ENCODE measurements around the gene KDM4F. TPM values are rescaled to one million over a fixed set of nuclear protein-coding genes. Genes with fewer than 3 reads are reported as not detected.

KDM4F gene
- polyA plus RNA-seq, 4 donors = not detected

DNA sequence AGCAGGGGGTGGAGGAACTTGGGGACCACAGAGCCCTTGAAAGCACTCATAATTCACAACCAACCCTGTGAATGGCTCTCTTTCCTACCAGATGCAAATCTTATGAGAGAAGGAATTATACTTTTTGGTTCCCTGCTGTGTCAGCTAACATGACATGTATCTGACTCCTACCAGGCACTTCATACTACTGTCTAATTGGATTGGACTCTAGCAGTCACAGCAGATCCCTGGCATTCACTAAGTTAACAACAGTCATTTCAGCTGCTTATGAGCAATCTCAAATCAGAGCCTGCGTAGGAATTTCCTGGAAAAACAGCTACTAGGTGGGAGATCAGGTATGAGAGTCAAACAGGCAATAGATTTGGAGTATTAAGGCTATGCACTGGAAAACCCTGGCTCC is 29.3 kb downstream of the KDM4F start:
- H3K27ac ChIP-seq (ENCODE audit: low read depth in 1 of 3, low read length in 2 of 3) = no peak overlapping the region
- FAIRE-seq = no peak
- no peaks in the 10 kb centered on the region for H3K9me3 ChIP-seq (ENCODE audit: control insufficient read depth in 2 of 2, insufficient read depth in 1 of 2, low read depth in 1 of 2, low read length in 1 of 2)
- no peaks in the 10 kb centered on the region for H3K36me3 ChIP-seq (ENCODE audit: control insufficient read depth in 3 of 3, insufficient read depth in 2 of 3, low read depth in 1 of 3, low read length in 3 of 3)
- no peak overlapping the region for H3K4me3 ChIP-seq (ENCODE audit: low read depth in 1 of 3, low read length in 3 of 3)
- 74 to 81% (median 78%) methylated on average over 1 of the region's 1 CpG for WGBS, 3 donors
- H3K27me3 ChIP-seq (ENCODE audit: control insufficient read depth in 3 of 3, insufficient read depth in 3 of 3, low read length in 3 of 3) = no peaks in the 10 kb centered on the region
- H3K4me1 ChIP-seq (ENCODE audit: control insufficient read depth in 3 of 3, insufficient read depth in 2 of 3, low read depth in 1 of 3, low read length in 2 of 3) = peaks cover 0 to 5% (median 4%) of the 10 kb centered on the region in 3 donors
- DNase-seq = no peak

DNA sequence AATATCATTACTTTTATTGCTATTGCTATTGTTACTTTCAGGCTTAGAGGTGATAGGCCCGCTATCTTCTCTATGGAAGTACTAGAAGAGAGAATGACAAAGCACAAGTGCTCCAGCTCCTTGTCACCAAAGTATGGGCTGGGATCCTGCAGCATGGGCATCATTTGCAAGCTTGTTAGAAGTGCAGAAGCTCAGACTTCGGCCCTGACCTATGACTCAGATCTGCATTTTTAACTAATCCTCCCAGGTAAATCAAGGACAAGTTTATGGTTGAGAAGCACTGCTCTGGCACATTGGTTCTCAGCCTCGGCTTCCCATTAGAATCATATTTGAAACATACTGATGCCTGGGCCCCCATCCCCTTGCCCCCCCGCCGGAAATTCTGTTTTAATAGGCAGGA is 31.8 kb downstream of the KDM4F start:
- DNase-seq = no peak
- H3K4me3 ChIP-seq (ENCODE audit: low read depth in 1 of 3, low read length in 3 of 3) = no peak overlapping the region
- H3K27ac ChIP-seq (ENCODE audit: low read depth in 1 of 3, low read length in 2 of 3) = no peak overlapping the region
- no peak for FAIRE-seq
- no peaks in the 10 kb centered on the region for H3K9me3 ChIP-seq (ENCODE audit: control insufficient read depth in 2 of 2, insufficient read depth in 1 of 2, low read depth in 1 of 2, low read length in 1 of 2)
- no peaks in the 10 kb centered on the region for H3K4me1 ChIP-seq (ENCODE audit: control insufficient read depth in 3 of 3, insufficient read depth in 2 of 3, low read depth in 1 of 3, low read length in 2 of 3)
- no peaks in the 10 kb centered on the region for H3K27me3 ChIP-seq (ENCODE audit: control insufficient read depth in 3 of 3, insufficient read depth in 3 of 3, low read length in 3 of 3)
- H3K36me3 ChIP-seq (ENCODE audit: control insufficient read depth in 3 of 3, insufficient read depth in 2 of 3, low read depth in 1 of 3, low read length in 3 of 3) = no peaks in the 10 kb centered on the region
- 58 to 67% (median 66%) methylated on average over 5 of the region's 5 CpGs for WGBS, 3 donors

DNA sequence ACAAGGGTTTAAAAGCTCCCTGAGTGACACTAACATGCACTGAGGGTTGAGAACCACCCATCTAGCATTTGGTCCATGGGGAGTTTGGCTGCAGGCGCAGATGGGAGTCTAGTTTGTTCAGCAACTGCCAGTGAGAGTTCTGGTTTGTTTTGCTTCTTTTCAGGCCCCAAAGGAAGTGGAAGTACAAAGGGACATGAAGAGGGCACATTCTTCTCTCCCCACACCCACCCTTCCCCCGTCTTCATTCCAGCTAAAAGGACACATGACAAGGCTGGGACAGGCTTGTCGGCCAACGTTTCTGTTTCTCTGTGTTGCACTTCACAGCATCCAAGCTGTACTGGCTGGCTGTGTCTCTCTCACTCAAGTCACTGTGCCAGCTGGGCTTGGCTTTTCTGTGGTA is 32.2 kb downstream of the KDM4F start:
- H3K36me3 ChIP-seq (ENCODE audit: control insufficient read depth in 3 of 3, insufficient read depth in 2 of 3, low read depth in 1 of 3, low read length in 3 of 3) = no peaks in the 10 kb centered on the region
- H3K4me3 ChIP-seq (ENCODE audit: low read depth in 1 of 3, low read length in 3 of 3) = no peak overlapping the region
- FAIRE-seq (no peak), DNase-seq (peak in 1 of 2 donors; percentile 7)
- H3K4me1 ChIP-seq (ENCODE audit: control insufficient read depth in 3 of 3, insufficient read depth in 2 of 3, low read depth in 1 of 3, low read length in 2 of 3) = no peaks in the 10 kb centered on the region
- no peaks in the 10 kb centered on the region for H3K27me3 ChIP-seq (ENCODE audit: control insufficient read depth in 3 of 3, insufficient read depth in 3 of 3, low read length in 3 of 3)
- H3K27ac ChIP-seq (ENCODE audit: low read depth in 1 of 3, low read length in 2 of 3) = peak overlapping the region in 1 of 3 donors; percentile 5
- 52 to 78% (median 72%) methylated on average over 4 of the region's 4 CpGs for WGBS, 3 donors
- no peaks in the 10 kb centered on the region for H3K9me3 ChIP-seq (ENCODE audit: control insufficient read depth in 2 of 2, insufficient read depth in 1 of 2, low read depth in 1 of 2, low read length in 1 of 2)

DNA sequence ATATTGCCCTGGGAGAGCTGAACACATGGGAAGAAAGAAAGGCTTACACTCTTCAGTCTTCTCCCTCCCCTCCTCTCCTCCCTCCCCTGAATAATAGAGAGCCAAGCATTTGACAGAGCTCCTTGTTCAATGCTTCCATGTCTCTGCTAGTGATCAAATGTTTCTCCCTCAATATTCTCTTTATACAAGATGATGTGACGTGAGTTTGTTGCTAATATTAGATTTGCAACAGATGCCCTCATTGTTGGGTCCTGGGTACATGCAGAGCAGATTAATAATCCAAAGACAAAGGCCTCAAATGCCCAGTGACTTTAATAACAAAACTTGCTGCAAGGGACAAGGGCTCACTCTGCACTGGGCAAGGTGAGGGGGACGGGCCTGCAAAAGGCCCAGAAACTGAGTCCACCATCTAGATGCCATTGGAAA is 33.4 kb downstream of the KDM4F start:
- WGBS, 3 donors = 88 to 92% (median 90%) methylated on average over 2 of the region's 2 CpGs
- Histone ChIP-seq H3K27ac (ENCODE audit: low read depth in 1 of 3, low read length in 2 of 3) (no peak overlapping the region), H3K4me3 (ENCODE audit: low read depth in 1 of 3, low read length in 3 of 3) (no peak overlapping the region), H3K27me3 (ENCODE audit: control insufficient read depth in 3 of 3, insufficient read depth in 3 of 3, low read length in 3 of 3) (no peaks in the 10 kb centered on the region), H3K36me3 (ENCODE audit: control insufficient read depth in 3 of 3, insufficient read depth in 2 of 3, low read depth in 1 of 3, low read length in 3 of 3) (no peaks in the 10 kb centered on the region), H3K9me3 (ENCODE audit: control insufficient read depth in 2 of 2, insufficient read depth in 1 of 2, low read depth in 1 of 2, low read length in 1 of 2) (no peaks in the 10 kb centered on the region), H3K4me1 (ENCODE audit: control insufficient read depth in 3 of 3, insufficient read depth in 2 of 3, low read depth in 1 of 3, low read length in 2 of 3) (no peaks in the 10 kb centered on the region)
- FAIRE-seq (no peak), DNase-seq (no peak)

DNA sequence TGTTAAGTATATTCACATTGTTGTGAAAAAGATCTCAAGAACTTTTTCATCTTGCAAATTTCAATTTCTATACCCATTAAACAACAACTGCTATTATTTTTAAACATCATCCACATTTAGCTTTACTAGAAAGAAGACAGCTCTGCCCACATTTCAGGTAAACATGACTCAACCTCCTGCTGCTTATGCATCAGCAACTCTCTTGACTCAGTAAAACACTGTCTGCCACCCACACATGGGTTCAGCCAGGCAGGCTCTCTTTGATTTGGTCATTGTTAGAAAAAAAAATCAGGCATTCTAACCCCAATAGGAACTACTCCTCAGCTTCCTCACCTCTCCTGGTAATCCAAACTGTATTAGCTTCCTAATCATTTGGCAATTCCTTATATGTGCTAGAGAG is 35.3 kb downstream of the KDM4F start:
- H3K27me3 ChIP-seq (ENCODE audit: control insufficient read depth in 3 of 3, insufficient read depth in 3 of 3, low read length in 3 of 3) = no peaks in the 10 kb centered on the region
- H3K27ac ChIP-seq (ENCODE audit: low read depth in 1 of 3, low read length in 2 of 3) = no peak overlapping the region
- H3K4me3 ChIP-seq (ENCODE audit: low read depth in 1 of 3, low read length in 3 of 3) = no peak overlapping the region
- H3K36me3 ChIP-seq (ENCODE audit: control insufficient read depth in 3 of 3, insufficient read depth in 2 of 3, low read depth in 1 of 3, low read length in 3 of 3) = no peaks in the 10 kb centered on the region
- H3K4me1 ChIP-seq (ENCODE audit: control insufficient read depth in 3 of 3, insufficient read depth in 2 of 3, low read depth in 1 of 3, low read length in 2 of 3) = no peaks in the 10 kb centered on the region
- DNase-seq (no peak), FAIRE-seq (no peak)
- no peaks in the 10 kb centered on the region for H3K9me3 ChIP-seq (ENCODE audit: control insufficient read depth in 2 of 2, insufficient read depth in 1 of 2, low read depth in 1 of 2, low read length in 1 of 2)

DNA sequence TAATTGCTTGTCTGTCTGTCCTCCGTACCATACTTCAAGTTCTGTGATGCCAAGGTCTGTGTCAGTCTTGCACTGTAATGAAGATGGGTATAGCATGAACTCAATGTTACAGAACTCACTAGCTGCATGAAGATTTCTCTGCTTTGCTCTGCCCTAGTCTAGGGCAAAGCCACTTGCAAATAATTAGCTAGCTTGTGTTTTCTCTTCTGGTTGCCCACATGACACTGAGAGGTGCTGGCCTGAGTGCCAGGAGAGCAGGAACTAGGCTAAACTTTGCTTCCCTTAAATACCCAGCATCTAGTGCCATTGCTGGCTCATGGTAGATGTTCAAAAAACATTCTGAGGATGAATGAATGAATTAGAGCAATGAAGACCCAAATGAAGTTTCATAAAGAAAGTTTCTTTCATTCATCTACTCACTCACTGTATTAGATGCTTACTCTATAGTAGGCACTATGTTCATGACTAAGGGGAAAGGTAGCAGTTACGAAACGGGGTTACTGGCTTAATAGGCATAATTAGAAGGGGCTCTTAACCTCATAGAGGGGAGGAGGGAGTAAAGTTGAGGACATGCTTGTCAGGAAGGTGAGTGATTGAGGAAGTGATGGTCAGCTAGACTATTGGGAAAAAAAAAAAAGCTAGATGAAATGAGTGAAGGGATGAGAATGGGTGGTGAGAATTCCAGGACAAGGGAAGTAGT is 36.0 kb downstream of the KDM4F start:
- Histone ChIP-seq H3K36me3 (ENCODE audit: control insufficient read depth in 3 of 3, insufficient read depth in 2 of 3, low read depth in 1 of 3, low read length in 3 of 3) (no peaks in the 10 kb centered on the region), H3K4me1 (ENCODE audit: control insufficient read depth in 3 of 3, insufficient read depth in 2 of 3, low read depth in 1 of 3, low read length in 2 of 3) (no peaks in the 10 kb centered on the region), H3K27me3 (ENCODE audit: control insufficient read depth in 3 of 3, insufficient read depth in 3 of 3, low read length in 3 of 3) (no peaks in the 10 kb centered on the region), H3K9me3 (ENCODE audit: control insufficient read depth in 2 of 2, insufficient read depth in 1 of 2, low read depth in 1 of 2, low read length in 1 of 2) (no peaks in the 10 kb centered on the region), H3K4me3 (ENCODE audit: low read depth in 1 of 3, low read length in 3 of 3) (no peak overlapping the region), H3K27ac (ENCODE audit: low read depth in 1 of 3, low read length in 2 of 3) (no peak overlapping the region)
- FAIRE-seq (no peak), DNase-seq (no peak)
- 87 to 90% (median 89%) methylated on average over 3 of the region's 3 CpGs for WGBS, 3 donors

DNA sequence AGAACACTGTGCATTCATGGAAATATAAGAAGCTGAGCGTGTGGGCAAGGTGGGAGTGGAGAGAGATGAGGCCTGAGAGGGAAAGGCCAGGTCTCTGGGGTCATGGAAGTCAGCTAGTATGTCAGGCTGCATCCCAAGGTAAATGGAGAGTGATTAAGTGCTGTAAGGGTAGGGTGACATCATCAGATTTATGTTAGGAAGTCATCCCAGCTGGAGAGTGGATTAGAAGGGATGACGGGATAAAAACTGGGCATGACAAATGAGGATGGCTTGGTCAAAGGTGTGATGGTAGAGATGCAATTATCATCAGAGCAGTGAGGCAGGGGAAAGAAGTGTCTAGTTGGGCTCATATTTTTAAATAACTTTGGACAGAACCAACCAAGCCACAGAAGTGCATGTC is 36.9 kb downstream of the KDM4F start:
- Histone ChIP-seq H3K36me3 (ENCODE audit: control insufficient read depth in 3 of 3, insufficient read depth in 2 of 3, low read depth in 1 of 3, low read length in 3 of 3) (no peaks in the 10 kb centered on the region), H3K4me1 (ENCODE audit: control insufficient read depth in 3 of 3, insufficient read depth in 2 of 3, low read depth in 1 of 3, low read length in 2 of 3) (peaks cover 3 to 8% (median 3%) of the 10 kb centered on the region in 3 donors), H3K4me3 (ENCODE audit: low read depth in 1 of 3, low read length in 3 of 3) (no peak overlapping the region), H3K9me3 (ENCODE audit: control insufficient read depth in 2 of 2, insufficient read depth in 1 of 2, low read depth in 1 of 2, low read length in 1 of 2) (no peaks in the 10 kb centered on the region), H3K27ac (ENCODE audit: low read depth in 1 of 3, low read length in 2 of 3) (no peak overlapping the region), H3K27me3 (ENCODE audit: control insufficient read depth in 3 of 3, insufficient read depth in 3 of 3, low read length in 3 of 3) (no peaks in the 10 kb centered on the region)
- DNase-seq (no peak), FAIRE-seq (no peak)
- WGBS, 3 donors = 92 to 98% (median 94%) methylated on average over 2 of the region's 2 CpGs

DNA sequence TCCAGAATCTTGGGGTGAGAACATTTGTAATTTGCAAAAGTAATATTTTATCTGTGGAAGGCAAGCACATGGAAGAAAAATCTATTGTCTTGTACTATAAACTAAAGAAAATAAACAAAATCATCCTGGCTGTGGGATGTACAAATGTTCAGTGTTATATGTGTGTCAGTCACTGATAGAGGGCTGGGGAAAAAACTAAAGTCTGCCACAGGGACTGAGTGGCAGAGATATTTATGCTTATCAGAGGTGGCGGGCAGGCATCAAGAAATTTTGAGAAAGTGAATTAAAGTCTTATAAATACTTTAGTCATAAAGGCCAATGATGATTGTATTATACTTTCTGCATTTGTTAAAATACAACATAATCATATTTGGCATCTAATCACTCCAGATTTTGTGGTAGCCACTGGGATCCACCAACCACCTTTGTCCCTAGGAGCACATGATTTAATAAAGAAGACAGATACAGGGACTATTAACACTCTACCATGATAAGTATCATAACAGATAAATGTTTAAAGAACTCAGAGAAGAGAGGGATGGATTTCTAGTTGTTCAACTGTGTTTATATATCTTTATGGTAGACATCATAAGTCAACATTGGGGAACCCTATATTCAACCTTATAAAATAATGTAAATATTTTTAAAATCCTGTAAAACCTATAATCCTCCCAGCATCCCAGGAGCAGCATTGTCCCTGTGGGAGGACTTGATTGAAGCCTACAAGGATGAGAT is 37.8 kb downstream of the KDM4F start:
- no peak for FAIRE-seq

More for the DNA sequence above, 37.8 kb downstream of the KDM4F start:
- H3K27ac ChIP-seq (ENCODE audit: low read depth in 1 of 3, low read length in 2 of 3) = no peak overlapping the region
- no peak overlapping the region for H3K4me3 ChIP-seq (ENCODE audit: low read depth in 1 of 3, low read length in 3 of 3)
- no peaks in the 10 kb centered on the region for H3K36me3 ChIP-seq (ENCODE audit: control insufficient read depth in 3 of 3, insufficient read depth in 2 of 3, low read depth in 1 of 3, low read length in 3 of 3)
- no peak for DNase-seq
- no peaks in the 10 kb centered on the region for H3K27me3 ChIP-seq (ENCODE audit: control insufficient read depth in 3 of 3, insufficient read depth in 3 of 3, low read length in 3 of 3)
- H3K4me1 ChIP-seq (ENCODE audit: control insufficient read depth in 3 of 3, insufficient read depth in 2 of 3, low read depth in 1 of 3, low read length in 2 of 3) = peaks cover 4 to 17% (median 4%) of the 10 kb centered on the region in 3 donors
- H3K9me3 ChIP-seq (ENCODE audit: control insufficient read depth in 2 of 2, insufficient read depth in 1 of 2, low read depth in 1 of 2, low read length in 1 of 2) = no peaks in the 10 kb centered on the region
- 88 to 100% (median 93%) methylated on average over 1 of the region's 1 CpG for WGBS, 3 donors

All from small intestine (tissue), 7 donors.